H9 (cell line): ENCODE measurements around the gene FARP1. TPM values are rescaled to one million over a fixed set of nuclear protein-coding genes. Genes with fewer than 3 reads are reported as not detected.

ENCODE experiments used
- DNase-seq: peaks from one replicate; pipeline ENCODE4 v3.0.0-alpha.2; 2017
- H2AFZ ChIP-seq: one replicate; pipeline ENCODE4 v1.6.1; 2013; ENCODE audit warnings: mild to moderate bottlenecking, low read length, control low read depth, moderate library complexity
- H2AK5ac ChIP-seq: 2 replicates; pipeline ENCODE4 v1.6.1; 2013; ENCODE audit warnings: low read length, control low read depth, mixed read lengths; ENCODE audit not compliant: insufficient read length
- H2BK120ac ChIP-seq: one replicate; pipeline ENCODE4 v1.6.1; 2013; ENCODE audit warnings: low read depth, mild to moderate bottlenecking, low read length, control low read depth, inconsistent platforms; ENCODE audit not compliant: poor library complexity, severe bottlenecking
- H2BK12ac ChIP-seq: 2 replicates; pipeline ENCODE4 v1.6.1; 2013; ENCODE audit warnings: low read length, control low read depth, mixed read lengths, low read depth; ENCODE audit not compliant: insufficient read length
- H2BK15ac ChIP-seq: 2 replicates; pipeline ENCODE4 v1.6.1; 2013; ENCODE audit warnings: low read depth, low read length, control low read depth
- H2BK20ac ChIP-seq: one replicate; pipeline ENCODE4 v1.6.1; 2013; ENCODE audit warnings: low read depth, mild to moderate bottlenecking, low read length, control low read depth, inconsistent platforms; ENCODE audit not compliant: poor library complexity, severe bottlenecking
- H2BK5ac ChIP-seq: 2 replicates; pipeline ENCODE4 v1.6.1; 2013; ENCODE audit warnings: low read length, control low read depth, mixed read lengths; ENCODE audit not compliant: insufficient read length
- H3K14ac ChIP-seq: 2 replicates; pipeline ENCODE4 v1.6.1; 2013; ENCODE audit warnings: low read length, control low read depth; ENCODE audit not compliant: insufficient read depth
- H3K18ac ChIP-seq: 2 replicates; pipeline ENCODE4 v1.6.1; 2013; ENCODE audit warnings: low read depth, mild to moderate bottlenecking, mixed read lengths, low read length, control low read depth; ENCODE audit not compliant: insufficient read length
- H3K23ac ChIP-seq: 2 replicates; pipeline ENCODE4 v1.6.1; 2013; ENCODE audit warnings: low read length, control low read depth, mixed read lengths, low read depth; ENCODE audit not compliant: insufficient read length
- H3K23me2 ChIP-seq: 2 replicates; pipeline ENCODE4 v1.6.1; 2013; ENCODE audit warnings: low read depth, mild to moderate bottlenecking, mixed read lengths, low read length, control low read depth; ENCODE audit not compliant: insufficient read length, poor library complexity, severe bottlenecking
- H3K27ac ChIP-seq: 2 replicates; pipeline ENCODE4 v1.5.1; 2013; ENCODE audit warnings: low read length, control low read depth, mixed read lengths, low read depth; ENCODE audit not compliant: insufficient read length
- H3K27me3 ChIP-seq: 2 replicates; pipeline ENCODE4 v1.6.1; 2013; ENCODE audit warnings: low read length, control low read depth, inconsistent platforms; ENCODE audit not compliant: insufficient read depth
- H3K4ac ChIP-seq: 2 replicates; pipeline ENCODE4 v1.6.1; 2013; ENCODE audit warnings: low read depth, mild to moderate bottlenecking, control low read depth, inconsistent platforms, low read length, moderate library complexity
- H3K4me1 ChIP-seq: 2 replicates; pipeline ENCODE4 v1.6.1; 2013; ENCODE audit warnings: low read length, control low read depth, inconsistent platforms; ENCODE audit not compliant: insufficient read depth
- H3K4me2 ChIP-seq: 2 replicates; pipeline ENCODE4 v1.6.1; 2013; ENCODE audit warnings: low read length, control low read depth, mixed read lengths; ENCODE audit not compliant: insufficient read length, insufficient read depth
- H3K56ac ChIP-seq: 2 replicates; pipeline ENCODE4 v1.6.1; 2013; ENCODE audit warnings: low read depth, mild to moderate bottlenecking, mixed read lengths, low read length, control low read depth; ENCODE audit not compliant: insufficient read length
- H3K79me1 ChIP-seq: 2 replicates; pipeline ENCODE4 v1.6.1; 2013; ENCODE audit warnings: low read depth, mild to moderate bottlenecking, moderate library complexity, low read length, control low read depth, inconsistent platforms; ENCODE audit not compliant: insufficient read depth, poor library complexity, severe bottlenecking
- H3K79me2 ChIP-seq: 2 replicates; pipeline ENCODE4 v1.6.1; 2013; ENCODE audit warnings: low read length, control low read depth, inconsistent platforms; ENCODE audit not compliant: insufficient read depth
- H3K9ac ChIP-seq: 2 replicates; pipeline ENCODE4 v1.6.1; 2013; ENCODE audit warnings: low read length, control low read depth, mixed read lengths; ENCODE audit not compliant: insufficient read length; ENCODE audit errors: extremely low read depth
- H3K9me3 ChIP-seq: one replicate; pipeline ENCODE4 v1.6.1; 2013; ENCODE audit warnings: low read depth, low read length, inconsistent platforms; ENCODE audit not compliant: control insufficient read depth
- H3T11ph ChIP-seq: one replicate; pipeline ENCODE4 v1.6.1; 2013; ENCODE audit warnings: mild to moderate bottlenecking, low read length, control low read depth, inconsistent platforms
- H4K20me1 ChIP-seq: one replicate; pipeline ENCODE4 v1.6.1; 2013; ENCODE audit not compliant: control insufficient read depth, insufficient read length, insufficient read depth
- H4K5ac ChIP-seq: 2 replicates; pipeline ENCODE4 v1.6.1; 2013; ENCODE audit warnings: low read depth, mild to moderate bottlenecking, mixed read lengths, low read length, control low read depth; ENCODE audit not compliant: insufficient read length
- H4K8ac ChIP-seq: replicated peaks from 2 replicates; pipeline ENCODE4 v1.6.1; 2013; ENCODE audit warnings: low read length, control low read depth, mixed read lengths, low read depth; ENCODE audit not compliant: insufficient read length
- H4K91ac ChIP-seq: 2 replicates; pipeline ENCODE4 v1.6.1; 2013; ENCODE audit warnings: low read depth, mild to moderate bottlenecking, moderate library complexity, mixed read lengths, low read length, control low read depth; ENCODE audit not compliant: insufficient read length
- H3K27ac Mint-ChIP-seq, 3 experiments: 2 replicates in 2 of 3; 3 replicates in 1 of 3; pipeline ENCODE4 v1.8.0; 2020 to 2021; ENCODE audit warnings: mixed read lengths in 3 of 3, mild to moderate bottlenecking in 1 of 3, moderate library complexity in 1 of 3
- H3K27me3 Mint-ChIP-seq: 2 replicates; pipeline ENCODE4 v1.8.0; 2021; ENCODE audit warnings: low read depth, mild to moderate bottlenecking, moderate library complexity, mixed read lengths
- H3K36me3 Mint-ChIP-seq, 3 experiments: 2 replicates in 2 of 3; 3 replicates in 1 of 3; pipeline ENCODE4 v1.8.0; 2020 to 2021; ENCODE audit warnings: low read depth in 3 of 3, mixed read lengths in 3 of 3; ENCODE audit not compliant: insufficient read depth in 1 of 3
- H3K4me1 Mint-ChIP-seq, 2 experiments: 2 replicates each; pipeline ENCODE4 v1.8.0; 2020; ENCODE audit warnings: mixed read lengths in 2 of 2
- H3K4me3 Mint-ChIP-seq, 2 experiments: 2 replicates in 1 of 2; 3 replicates in 1 of 2; pipeline ENCODE4 v1.8.0; 2020 to 2021; ENCODE audit warnings: mild to moderate bottlenecking in 2 of 2, mixed read lengths in 2 of 2, moderate library complexity in 1 of 2
- H3K9me3 Mint-ChIP-seq, 2 experiments: 2 replicates in 1 of 2; 3 replicates in 1 of 2; pipeline ENCODE4 v1.8.0; 2020; ENCODE audit warnings: mild to moderate bottlenecking in 2 of 2, mixed read lengths in 2 of 2, moderate library complexity in 1 of 2
- WGBS: extraction: QIAGEN DNeasy Blood & Tissue Kit; methylation state at CpG from one replicate; pipeline ENCODE4 v1.1.7; 2013; ENCODE audit warnings: missing lambda C conversion rate, low lambda C conversion rate, mixed read lengths; ENCODE audit not compliant: insufficient read length; ENCODE audit errors: extremely low coverage; 5-methylcytosine and 5-hydroxymethylcytosine counted together
- total RNA-seq: library from RNA; stranded (reverse); gene quantifications from 2 replicates; pipeline ENCODE4 v1.2.1, GENCODE V29; 2021
- TF ChIP-seq, protein P1 (sequence below): fragments of 200-600 bp; sonication (generic); conservative IDR thresholded peaks from 3 replicates; pipeline ENCODE4 v1.8.0; 2021; ENCODE audit warnings: antibody characterized with exemption, mild to moderate bottlenecking

Gene FARP1
- total RNA-seq, 1 experiment from 2014 or later: 95.9 TPM

DNA sequence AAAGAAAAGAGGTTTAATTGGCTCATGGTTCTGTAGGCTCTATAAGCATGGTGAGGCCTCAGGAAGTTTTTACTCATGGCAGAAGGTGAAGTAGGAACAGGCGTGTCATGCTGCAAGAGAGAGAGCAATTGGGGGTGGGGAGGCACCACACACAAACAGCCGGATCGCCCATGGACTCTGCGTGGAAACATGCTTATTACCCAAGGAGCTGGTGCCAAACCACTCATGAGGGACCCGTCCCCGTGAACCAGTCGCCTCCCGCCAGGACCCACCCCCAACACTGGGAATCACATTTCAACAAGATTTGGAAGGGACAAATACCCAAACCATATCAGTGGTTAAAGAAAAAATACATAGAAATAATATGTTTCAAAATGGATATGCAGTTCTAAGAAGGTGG lies 208.7 kb downstream of the FARP1 start:
- no peak for DNase-seq
- TF ChIP-seq, protein P1, sequence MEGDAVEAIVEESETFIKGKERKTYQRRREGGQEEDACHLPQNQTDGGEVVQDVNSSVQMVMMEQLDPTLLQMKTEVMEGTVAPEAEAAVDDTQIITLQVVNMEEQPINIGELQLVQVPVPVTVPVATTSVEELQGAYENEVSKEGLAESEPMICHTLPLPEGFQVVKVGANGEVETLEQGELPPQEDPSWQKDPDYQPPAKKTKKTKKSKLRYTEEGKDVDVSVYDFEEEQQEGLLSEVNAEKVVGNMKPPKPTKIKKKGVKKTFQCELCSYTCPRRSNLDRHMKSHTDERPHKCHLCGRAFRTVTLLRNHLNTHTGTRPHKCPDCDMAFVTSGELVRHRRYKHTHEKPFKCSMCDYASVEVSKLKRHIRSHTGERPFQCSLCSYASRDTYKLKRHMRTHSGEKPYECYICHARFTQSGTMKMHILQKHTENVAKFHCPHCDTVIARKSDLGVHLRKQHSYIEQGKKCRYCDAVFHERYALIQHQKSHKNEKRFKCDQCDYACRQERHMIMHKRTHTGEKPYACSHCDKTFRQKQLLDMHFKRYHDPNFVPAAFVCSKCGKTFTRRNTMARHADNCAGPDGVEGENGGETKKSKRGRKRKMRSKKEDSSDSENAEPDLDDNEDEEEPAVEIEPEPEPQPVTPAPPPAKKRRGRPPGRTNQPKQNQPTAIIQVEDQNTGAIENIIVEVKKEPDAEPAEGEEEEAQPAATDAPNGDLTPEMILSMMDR: no peak
- H2AK5ac ChIP-seq: no peak overlapping the region
- Mint-ChIP-seq H3K27me3 (no peaks in the 10 kb centered on the region), H3K4me1 (peaks cover 9 to 11% of the 10 kb centered on the region in 2 experiments), H3K36me3 (no peaks in the 10 kb centered on the region; a peak in 2 of 7 replicates), H3K4me3 (no peak overlapping the region), H3K27ac (no peak overlapping the region), H3K9me3 (no peaks in the 10 kb centered on the region)
- H3K4ac ChIP-seq: no peak overlapping the region
- H3K18ac ChIP-seq: no peak overlapping the region
- no peak overlapping the region for H2BK120ac ChIP-seq
- no peak overlapping the region for H3K14ac ChIP-seq
- H4K8ac ChIP-seq: no peak overlapping the region
- H2BK20ac ChIP-seq: no peak overlapping the region
- H4K20me1 ChIP-seq: no peaks in the 10 kb centered on the region
- no peaks in the 10 kb centered on the region for H3K79me2 ChIP-seq
- H2BK12ac ChIP-seq: no peak overlapping the region
- H2AFZ ChIP-seq: no peak overlapping the region
- H3K23me2 ChIP-seq: no peaks in the 10 kb centered on the region
- H2BK15ac ChIP-seq: no peak overlapping the region
- no peak overlapping the region for H3K56ac ChIP-seq
- no CpG with 5 or more reads among the region's 8 CpGs for WGBS
- no peak overlapping the region for H4K5ac ChIP-seq
- H3K9me3 ChIP-seq: no peaks in the 10 kb centered on the region
- no peaks in the 10 kb centered on the region for H3K4me1 ChIP-seq
- H3K27ac ChIP-seq: no peak overlapping the region
- no peaks in the 10 kb centered on the region for H3K27me3 ChIP-seq
- no peak overlapping the region for H3K4me2 ChIP-seq
- no peak overlapping the region for H4K91ac ChIP-seq
- no peak overlapping the region for H3T11ph ChIP-seq
- no peak overlapping the region for H2BK5ac ChIP-seq
- H3K9ac ChIP-seq: no peak overlapping the region
- H3K79me1 ChIP-seq: no peaks in the 10 kb centered on the region
- H3K23ac ChIP-seq: no peak overlapping the region
